Spleen (tissue), 11 donors: Measurements from ENCODE around the gene EVC2. TPM values are rescaled to one million over a fixed set of nuclear protein-coding genes. Genes with fewer than 3 reads are reported as not detected.

Source experiments
- DNase-seq: peaks from one replicate; pipeline ENCODE4 v3.0.0-alpha.2; 2020
- H3K27ac ChIP-seq, 8 donors: fragments of 200-600 bp; sonication (generic) in 7 of 8; 1 replicate in 4 of 8; 2 replicates in 4 of 8; pipeline versions ENCODE4 v1.5.0 to v1.8.0; 2016 to 2021; ENCODE audit warnings: inconsistent platforms in 4 of 8, mild to moderate bottlenecking in 4 of 8, moderate library complexity in 1 of 8
- H3K27me3 ChIP-seq, 7 donors: fragments of 200-600 bp; sonication (generic) in 6 of 7; replicated peaks in 1 of 7; 1 replicate in 4 of 7; 2 replicates in 3 of 7; pipeline versions ENCODE4 v1.5.0 to v1.8.0; 2016 to 2021; ENCODE audit warnings: inconsistent platforms in 3 of 7, mild to moderate bottlenecking in 1 of 7
- H3K36me3 ChIP-seq, 6 donors: fragments of 200-600 bp; sonication (generic) in 5 of 6; 1 replicate in 4 of 6; 2 replicates in 2 of 6; pipeline versions ENCODE4 v1.5.0 to v1.8.0; 2016 to 2021; ENCODE audit warnings: inconsistent platforms in 2 of 6
- H3K4me1 ChIP-seq, 6 donors: fragments of 200-600 bp; sonication (generic) in 5 of 6; 1 replicate in 3 of 6; 2 replicates in 3 of 6; pipeline versions ENCODE4 v1.5.0 to v1.8.0; 2016 to 2021; ENCODE audit warnings: inconsistent platforms in 3 of 6
- H3K4me3 ChIP-seq, 8 donors: fragments of 200-600 bp; sonication (generic) in 7 of 8; 1 replicate in 4 of 8; 2 replicates in 4 of 8; pipeline versions ENCODE4 v1.5.0 to v1.8.0; 2016 to 2021; ENCODE audit warnings: inconsistent platforms in 4 of 8, mild to moderate bottlenecking in 4 of 8, moderate library complexity in 2 of 8
- H3K9me3 ChIP-seq, 8 donors: fragments of 200-600 bp; sonication (generic) in 7 of 8; 1 replicate in 4 of 8; 2 replicates in 4 of 8; pipeline versions ENCODE4 v1.5.0 to v1.8.0; 2016 to 2021; ENCODE audit warnings: inconsistent platforms in 4 of 8
- CTCF ChIP-seq, 11 experiments: fragments of 200-600 bp in 7 of 11; fragments of 450-650 bp in 4 of 11; sonication (generic) in 4 of 11; IDR thresholded peaks in 8 of 11; conservative IDR thresholded peaks in 3 of 11; 1 replicate in 7 of 11; 2 replicates in 4 of 11; pipeline versions ENCODE4 v1.4.0 to v1.8.0; 2016 to 2021; ENCODE audit warnings: antibody characterized with exemption in 11 of 11, inconsistent platforms in 4 of 11, mild to moderate bottlenecking in 1 of 11
- POLR2A ChIP-seq, 3 donors: fragments of 450-650 bp; IDR thresholded peaks; one replicate each; pipeline ENCODE4 v1.5.1; 2017; ENCODE audit warnings: antibody characterized with exemption in 3 of 3, mild to moderate bottlenecking in 1 of 3
- POLR2AphosphoS5 ChIP-seq, 3 donors: sonication (generic); formaldehyde crosslinking; IDR thresholded peaks; one replicate each; pipeline ENCODE4 v1.5.1; 2017; ENCODE audit warnings: antibody characterized with exemption in 3 of 3
- WGBS, 5 donors: extraction: QIAGEN DNeasy Blood & Tissue Kit in 3 of 5; methylation state at CpG; one replicate each; pipeline versions ENCODE4 v1.1.5 to v1.1.7; 2013 to 2018; 5-methylcytosine and 5-hydroxymethylcytosine counted together
- intact Hi-C: fragments of 100-400 bp; cut with DNase I; formaldehyde crosslinking; loops from one replicate; pipeline ENCODE4 v1.15.0; 2023; ENCODE audit warnings: low total_unique reads
- polyA plus RNA-seq, 3 donors: library from polyadenylated mRNA; stranded (reverse); fragments of 200-250 nt; gene quantifications; one replicate each; pipeline ENCODE4 v1.2.1, GENCODE V29; 2013
- total RNA-seq, 7 donors: library from RNA; depleted of rRNA in 3 of 7; stranded (reverse); fragments of >200 nt in 3 of 7; fragmentation: NEBNext Ultra II Directional in 4 of 7; extraction: Animal tissue kit (Norgen Biotek cat#: 25700) in 4 of 7; gene quantifications; one replicate each; pipeline versions ENCODE4 v1.1.0 to v1.2.1, GENCODE V29; 2016 to 2021
- donor health status: healthy with polysubstance abuse.
- donor health status: DM: no; HTN: no; CAD: no; lungs with moderate emphysema.
- donor health status: DM: no; HTN: no; CAD: no.
- donor health status: Bipolar disorder and iron deficiency.
- donor health status: healthy.
- donor health status: DM: no; HTN: no; CAD: no.
- donor health status: DM: yes; HTN: yes; CAD: no.

The EVC2 gene
- total and polyA plus RNA-seq, 10 donors: 0.30 to 4.4 (median 2.6) TPM

- intact Hi-C loops: no loop called here
- H3K27me3 ChIP-seq: peaks cover 0 to 4% (median 0%) of the 10 kb centered on the region in 7 donors
- H3K9me3 ChIP-seq: no peaks in the 10 kb centered on the region
- 69 to 86% (median 76%) methylated on average over 14 of the region's 14 CpGs for WGBS, 5 donors
- H3K4me3 ChIP-seq: no peak overlapping the region
- no peak for DNase-seq
- TF ChIP-seq CTCF (IDR thresholded peaks at IDR 0.05 in 8 of 11, conservative IDR thresholded peaks at IDR 0.05 in 3 of 11) (no peak), POLR2AphosphoS5 (IDR thresholded peaks at IDR 0.05) (no peak), POLR2A (IDR thresholded peaks at IDR 0.05) (no peak)
- H3K36me3 ChIP-seq: peaks cover 0 to 17% (median 0%) of the 10 kb centered on the region in 6 donors
- no peaks in the 10 kb centered on the region for H3K4me1 ChIP-seq
- no peak overlapping the region for H3K27ac ChIP-seq
These were observed 43.5 kb upstream of the EVC2 start for GRCh38 chr4:5751666-5752375.

- H3K4me3 ChIP-seq: no peak overlapping the region
- no peak overlapping the region for H3K27ac ChIP-seq
- no peaks in the 10 kb centered on the region for H3K4me1 ChIP-seq
- DNase-seq: no peak
- no peaks in the 10 kb centered on the region for H3K9me3 ChIP-seq
- H3K27me3 ChIP-seq: peaks cover 0 to 4% (median 0%) of the 10 kb centered on the region in 7 donors
- no peak for TF ChIP-seq POLR2AphosphoS5 (IDR thresholded peaks at IDR 0.05)
- no peak for TF ChIP-seq CTCF (IDR thresholded peaks at IDR 0.05 in 8 of 11, conservative IDR thresholded peaks at IDR 0.05 in 3 of 11)
- no peak for TF ChIP-seq POLR2A (IDR thresholded peaks at IDR 0.05)
- WGBS, 5 donors: 80 to 91% (median 85%) methylated on average over 17 of the region's 17 CpGs
- H3K36me3 ChIP-seq: peaks cover 0 to 11% (median 0%) of the 10 kb centered on the region in 6 donors
- intact Hi-C loops: no loop called here
These were observed 42.7 kb upstream of the EVC2 start for GRCh38 chr4:5750946-5751665.

GRCh38 chr4:5750052-5750945 is 41.9 kb upstream of the EVC2 start:
- WGBS, 5 donors: 87 to 93% (median 92%) methylated on average over 10 of the region's 10 CpGs
- no peak for DNase-seq
- Histone ChIP-seq H3K27ac (no peak overlapping the region), H3K4me1 (no peaks in the 10 kb centered on the region), H3K36me3 (peaks cover 0 to 11% (median 0%) of the 10 kb centered on the region in 6 donors), H3K4me3 (no peak overlapping the region), H3K27me3 (peaks cover 0 to 4% (median 0%) of the 10 kb centered on the region in 7 donors), H3K9me3 (no peaks in the 10 kb centered on the region)
- intact Hi-C loops: no loop called here
- TF ChIP-seq POLR2A (IDR thresholded peaks at IDR 0.05) (no peak), CTCF (IDR thresholded peaks at IDR 0.05 in 8 of 11, conservative IDR thresholded peaks at IDR 0.05 in 3 of 11) (no peak)
